ENCODE data around the gene GUK1.

Gene GUK1, protein sequence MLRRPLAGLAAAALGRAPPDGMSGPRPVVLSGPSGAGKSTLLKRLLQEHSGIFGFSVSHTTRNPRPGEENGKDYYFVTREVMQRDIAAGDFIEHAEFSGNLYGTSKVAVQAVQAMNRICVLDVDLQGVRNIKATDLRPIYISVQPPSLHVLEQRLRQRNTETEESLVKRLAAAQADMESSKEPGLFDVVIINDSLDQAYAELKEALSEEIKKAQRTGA

DNA sequence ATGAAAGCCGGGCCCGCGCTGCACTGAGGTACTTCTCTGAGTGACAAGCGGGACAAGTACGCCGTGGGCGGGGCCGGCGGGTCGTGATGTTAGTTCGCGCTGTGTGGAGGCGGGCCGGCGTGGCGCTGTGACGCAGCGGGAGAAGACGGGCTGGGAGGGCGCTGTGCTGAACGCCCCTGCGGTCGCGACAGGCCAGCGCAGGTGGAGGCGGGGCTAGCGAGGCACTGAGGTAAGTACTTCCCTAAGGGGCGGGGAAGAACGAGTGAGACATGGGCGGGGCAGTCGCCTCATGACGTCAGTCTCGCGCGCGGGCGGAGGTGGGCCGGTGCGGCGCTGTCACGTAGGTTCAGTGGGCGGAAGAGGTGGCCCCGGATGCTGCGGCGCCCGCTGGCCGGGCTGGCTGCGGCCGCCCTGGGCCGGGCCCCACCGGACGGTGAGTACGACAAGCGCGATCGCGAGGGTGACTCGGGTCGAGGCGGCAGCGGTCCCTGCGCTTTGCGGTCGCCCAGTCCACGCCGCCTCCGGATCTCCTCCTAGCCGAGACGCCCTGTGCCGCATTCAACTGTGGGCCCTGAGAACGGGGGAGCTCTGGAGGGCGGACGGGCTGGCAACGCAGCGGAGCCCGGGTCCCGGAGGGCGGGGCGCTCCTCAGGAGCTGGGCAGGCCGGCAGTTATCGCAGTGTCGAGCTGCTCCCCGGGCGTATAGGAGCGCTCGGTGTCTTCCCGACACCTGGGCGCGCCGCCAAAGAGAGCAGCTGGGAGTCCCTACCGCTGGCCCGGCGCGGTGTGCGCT is at the start of gene GUK1:
TSS of gene GUK1 (plus strand) at position 349 of the 793 bp plus-strand sequence. CDS start at position 373, 24 bp downstream.
- DNase-seq = peak; percentile 100

DNA sequence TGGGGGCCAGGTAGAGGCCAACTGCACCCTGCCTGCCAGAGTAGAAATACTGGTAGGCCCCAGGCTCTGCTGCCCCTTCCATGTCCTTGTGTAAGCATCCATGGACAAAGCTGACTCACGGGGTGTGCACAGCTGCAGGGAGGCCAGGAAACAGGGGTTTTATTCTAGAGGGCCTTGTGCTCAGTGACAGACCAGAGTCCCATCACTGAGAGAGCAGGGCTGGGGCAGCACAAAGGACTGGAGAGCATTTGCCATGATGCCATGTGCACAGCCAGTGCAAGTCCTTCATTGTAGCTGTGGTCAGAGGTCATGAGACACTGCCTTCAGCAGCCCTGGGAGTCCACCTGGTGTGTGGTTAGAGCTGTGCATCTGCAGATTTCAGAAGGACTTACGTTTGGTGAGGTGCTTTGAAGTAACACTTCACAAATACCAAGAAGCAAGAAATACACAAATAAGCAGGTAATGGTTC is 49.4 kb upstream of the GUK1 start:
- DNase-seq = no peak

DNA sequence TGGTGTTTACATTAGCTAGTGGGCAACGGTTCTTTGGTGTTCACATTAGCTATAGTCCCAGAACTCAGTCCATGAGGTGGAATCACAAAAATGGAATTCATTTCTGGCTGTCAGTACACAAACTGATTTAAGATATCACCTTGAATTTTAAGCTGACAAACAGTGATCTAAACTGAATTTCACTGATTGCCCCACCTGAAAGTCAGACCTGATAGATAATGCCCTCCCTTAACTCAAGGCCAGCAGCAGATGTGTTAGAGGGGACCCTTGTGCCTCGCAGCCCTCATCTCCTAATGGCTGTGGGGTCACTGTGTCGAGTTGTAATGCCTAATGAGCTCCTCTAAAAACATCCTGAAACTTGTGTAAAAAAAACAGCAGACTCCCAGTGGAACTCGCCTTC is 49.0 kb upstream of the GUK1 start:
- no peak for DNase-seq

DNA sequence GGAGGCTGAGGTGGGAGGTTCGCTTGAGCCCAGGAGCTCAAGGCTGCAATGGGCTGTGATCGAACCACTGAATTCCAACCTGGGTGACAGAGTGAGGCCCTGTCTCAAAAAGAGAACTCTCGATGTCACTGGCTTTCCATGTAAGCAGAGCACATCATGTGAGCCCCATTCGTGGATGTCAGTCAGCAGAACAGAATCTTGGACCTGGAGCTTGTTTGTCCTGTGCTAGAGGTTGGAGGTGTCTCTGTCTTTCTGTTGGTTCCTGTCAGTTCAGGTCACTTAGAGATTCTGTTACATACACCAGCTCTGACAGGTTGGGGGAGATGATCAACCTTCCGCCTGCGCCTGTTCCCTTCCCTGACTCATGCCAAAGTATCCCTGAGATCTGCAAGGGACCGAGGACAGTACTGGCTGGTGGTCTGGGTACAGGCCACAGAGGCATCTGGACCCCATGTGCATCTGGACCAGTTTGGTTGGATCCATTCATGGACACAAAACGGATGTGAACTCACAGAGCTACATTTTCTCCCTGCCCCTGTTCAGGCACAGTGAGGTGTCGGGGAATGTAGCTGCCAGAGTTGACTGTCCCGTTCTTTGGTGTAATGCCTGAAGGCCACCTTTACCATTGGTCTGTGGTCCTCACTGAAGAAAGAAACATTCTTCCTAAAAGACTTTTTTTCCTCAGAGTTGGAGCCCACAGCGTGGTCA is 47.6 kb upstream of the GUK1 start:
- no peak for DNase-seq

DNA sequence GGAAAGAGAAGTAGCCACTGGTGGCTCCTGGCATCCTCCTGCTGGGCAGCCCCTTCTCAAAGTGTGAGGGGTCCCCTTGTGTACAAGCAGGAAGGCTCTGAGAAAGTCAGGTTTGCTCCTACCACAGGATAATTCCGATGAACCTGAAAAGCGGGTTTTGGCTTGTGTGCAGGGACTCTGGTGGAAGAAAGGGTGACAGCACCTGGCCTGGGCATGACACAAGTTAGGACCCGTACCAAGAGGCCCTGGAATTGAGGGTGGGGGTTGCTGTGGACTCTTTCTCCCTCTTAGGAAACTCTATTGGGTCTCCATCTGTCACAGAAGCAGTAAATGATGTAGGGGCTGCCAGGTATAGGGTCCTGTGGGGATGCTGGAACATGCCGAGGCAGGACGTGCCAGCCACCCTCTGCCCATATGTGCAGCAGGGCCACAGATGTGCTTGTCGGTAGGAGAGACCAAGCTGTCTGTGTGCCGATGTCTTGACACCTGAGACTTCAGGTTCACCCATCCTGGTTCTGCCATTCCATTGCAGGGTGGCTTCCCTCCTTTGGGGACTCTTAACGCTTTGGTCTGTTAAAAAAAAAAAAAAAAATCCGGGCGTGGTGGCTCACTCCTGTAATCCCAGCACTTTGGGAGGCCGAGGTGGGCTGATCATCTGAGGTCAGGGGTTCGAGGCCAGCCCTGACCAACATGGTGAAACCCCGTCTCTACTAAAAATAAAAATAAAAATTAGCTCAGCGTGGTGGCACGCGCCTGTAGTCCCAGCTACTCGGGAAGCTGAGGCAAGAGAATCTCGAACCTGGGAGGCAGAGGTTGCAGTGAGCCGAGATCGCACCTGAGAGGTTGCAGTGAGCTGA is 46.8 kb upstream of the GUK1 start:
- no peak for DNase-seq

DNA sequence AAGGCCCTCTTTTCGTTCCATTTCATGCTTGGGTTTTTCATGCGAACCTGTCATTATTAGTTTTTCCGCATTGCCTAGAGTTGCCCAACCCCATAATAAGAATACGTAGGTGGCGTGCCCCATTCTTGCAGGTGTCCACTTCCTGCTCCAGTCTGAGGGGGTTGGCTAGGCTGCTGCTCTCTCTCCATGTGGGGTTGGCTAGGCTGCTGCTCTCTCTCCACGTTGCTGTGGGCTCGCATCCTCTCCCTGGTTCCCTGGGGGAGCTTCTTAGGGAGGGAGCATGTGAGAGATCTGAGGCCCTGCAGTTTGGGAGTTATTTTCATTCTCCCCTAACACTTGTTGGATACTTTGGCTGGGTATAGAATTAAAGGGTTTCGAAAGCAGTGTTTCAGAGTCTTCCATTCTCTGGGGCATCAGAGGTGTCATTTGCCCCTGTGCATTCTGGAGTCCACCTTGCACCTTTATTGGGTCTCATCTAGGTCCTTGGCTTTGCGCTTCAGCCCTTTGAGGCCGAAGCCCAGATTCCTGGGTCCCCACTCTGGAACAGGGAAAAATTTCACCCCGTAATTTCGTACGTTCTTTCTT is 45.6 kb upstream of the GUK1 start:
- no peak for DNase-seq

DNA sequence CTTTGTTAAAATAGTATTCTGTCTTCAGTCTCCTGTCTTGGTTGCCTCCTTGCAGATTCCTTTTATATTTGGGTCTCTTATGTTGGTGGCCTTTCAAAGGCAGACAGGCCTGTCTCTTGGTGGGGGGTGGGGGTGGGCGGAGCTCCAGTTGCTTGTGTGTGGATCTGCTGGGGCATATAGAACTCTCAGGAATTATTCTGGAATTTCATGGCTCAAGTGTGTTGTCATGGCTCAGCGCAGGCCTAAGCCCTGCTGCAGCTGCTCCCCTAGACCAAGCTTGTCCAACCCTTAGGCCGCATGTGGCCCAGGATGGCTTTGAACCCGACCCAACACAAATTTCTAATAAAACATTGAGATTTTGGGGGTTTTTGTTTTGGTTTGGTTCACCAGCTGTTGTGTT is 44.9 kb upstream of the GUK1 start:
- DNase-seq = no peak

DNA sequence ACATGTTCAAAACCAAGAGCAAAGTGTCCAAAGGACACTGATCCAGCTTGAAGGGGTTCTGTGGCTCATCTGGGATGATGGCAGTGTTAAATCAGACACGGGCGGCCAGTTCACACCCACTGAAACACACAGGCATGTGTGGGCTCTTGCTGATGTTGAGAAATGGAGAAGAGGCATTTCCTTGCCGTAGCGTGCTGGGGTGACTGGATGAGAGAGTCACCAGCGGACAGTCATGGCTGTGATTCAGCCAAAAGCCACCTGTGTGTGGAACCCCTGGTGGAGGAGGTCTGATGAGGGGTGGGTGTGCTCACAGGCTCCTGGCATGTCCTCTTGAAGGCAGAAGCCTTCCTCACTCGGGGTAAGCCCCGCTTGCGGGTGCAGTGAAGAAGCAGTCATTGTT is 44.1 kb upstream of the GUK1 start:
- no peak for DNase-seq

DNA sequence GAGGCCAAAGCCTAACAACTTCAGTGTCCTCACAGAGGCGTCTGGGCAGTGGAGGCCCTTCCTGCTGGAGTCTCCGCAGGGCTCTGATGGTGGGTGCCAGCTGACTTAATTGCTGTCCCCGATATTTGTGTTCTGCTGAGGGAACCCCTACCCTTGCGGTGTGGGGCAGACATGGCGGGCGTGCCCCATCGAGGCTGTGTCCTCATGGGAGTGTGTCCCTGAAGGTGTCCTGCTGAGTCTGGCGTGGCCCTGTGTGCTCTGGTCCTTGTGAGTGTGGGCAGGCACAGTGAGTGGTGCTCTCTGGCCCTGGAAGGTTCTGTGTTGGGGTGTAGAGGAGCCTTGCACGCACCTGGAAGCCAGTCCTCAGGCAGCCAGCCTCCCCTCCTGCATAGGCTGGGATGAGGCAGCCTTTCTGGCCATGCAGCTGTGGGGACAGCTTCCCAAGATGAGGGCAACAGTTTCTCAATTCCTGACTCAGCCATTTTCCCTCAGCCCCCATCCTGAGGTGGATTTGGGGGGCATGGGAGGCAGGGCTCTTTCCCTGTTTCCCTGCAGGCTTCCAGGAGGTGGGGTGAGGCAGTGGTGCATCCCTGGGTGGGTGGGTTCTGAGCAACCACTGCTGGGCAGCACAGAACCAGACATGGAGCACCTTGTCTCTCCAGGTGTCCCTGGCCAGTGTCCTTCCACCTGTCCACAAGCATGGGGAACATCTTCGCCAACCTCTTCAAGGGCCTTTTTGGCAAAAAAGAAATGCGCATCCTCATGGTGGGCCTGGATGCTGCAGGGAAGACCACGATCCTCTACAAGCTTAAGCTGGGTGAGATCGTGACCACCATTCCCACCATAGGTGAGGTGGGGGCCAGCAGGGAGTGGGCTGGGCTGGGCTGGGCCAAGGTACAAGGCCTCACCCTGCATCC is 43.4 kb upstream of the GUK1 start:
- DNase-seq = no peak

DNA sequence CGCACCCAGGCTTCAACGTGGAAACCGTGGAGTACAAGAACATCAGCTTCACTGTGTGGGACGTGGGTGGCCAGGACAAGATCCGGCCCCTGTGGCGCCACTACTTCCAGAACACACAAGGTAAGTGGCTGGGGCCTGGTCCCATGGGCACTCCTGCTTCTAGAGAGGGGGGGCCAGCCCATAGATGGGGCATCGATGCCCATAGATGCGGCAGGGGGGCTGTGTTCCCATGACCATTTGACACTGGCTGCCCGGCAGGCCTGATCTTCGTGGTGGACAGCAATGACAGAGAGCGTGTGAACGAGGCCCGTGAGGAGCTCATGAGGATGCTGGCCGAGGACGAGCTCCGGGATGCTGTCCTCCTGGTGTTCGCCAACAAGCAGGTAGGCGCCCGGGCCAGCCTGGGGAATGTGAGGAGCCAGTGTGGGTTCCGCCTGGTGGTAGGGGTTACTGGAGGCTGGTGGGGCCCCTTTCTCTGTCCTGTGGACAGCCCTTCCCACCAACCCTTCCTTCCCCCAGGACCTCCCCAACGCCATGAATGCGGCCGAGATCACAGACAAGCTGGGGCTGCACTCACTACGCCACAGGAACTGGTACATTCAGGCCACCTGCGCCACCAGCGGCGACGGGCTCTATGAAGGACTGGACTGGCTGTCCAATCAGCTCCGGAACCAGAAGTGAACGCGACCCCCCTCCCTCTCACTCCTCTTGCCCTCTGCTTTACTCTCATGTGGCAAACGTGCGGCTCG is 42.6 kb upstream of the GUK1 start:
- DNase-seq = no peak

DNA sequence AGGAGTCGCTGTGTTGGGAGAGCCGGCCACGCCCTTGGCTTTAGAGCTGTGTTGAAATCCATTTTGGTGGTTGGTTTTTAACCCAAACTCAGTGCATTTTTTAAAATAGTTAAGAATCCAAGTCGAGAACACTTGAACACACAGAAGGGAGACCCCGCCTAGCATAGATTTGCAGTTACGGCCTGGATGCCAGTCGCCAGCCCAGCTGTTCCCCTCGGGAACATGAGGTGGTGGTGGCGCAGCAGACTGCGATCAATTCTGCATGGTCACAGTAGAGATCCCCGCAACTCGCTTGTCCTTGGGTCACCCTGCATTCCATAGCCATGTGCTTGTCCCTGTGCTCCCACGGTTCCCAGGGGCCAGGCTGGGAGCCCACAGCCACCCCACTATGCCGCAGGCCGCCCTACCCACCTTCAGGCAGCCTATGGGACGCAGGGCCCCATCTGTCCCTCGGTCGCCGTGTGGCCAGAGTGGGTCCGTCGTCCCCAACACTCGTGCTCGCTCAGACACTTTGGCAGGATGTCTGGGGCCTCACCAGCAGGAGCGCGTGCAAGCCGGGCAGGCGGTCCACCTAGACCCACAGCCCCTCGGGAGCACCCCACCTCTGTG is 41.7 kb upstream of the GUK1 start:
- DNase-seq = no peak

DNA sequence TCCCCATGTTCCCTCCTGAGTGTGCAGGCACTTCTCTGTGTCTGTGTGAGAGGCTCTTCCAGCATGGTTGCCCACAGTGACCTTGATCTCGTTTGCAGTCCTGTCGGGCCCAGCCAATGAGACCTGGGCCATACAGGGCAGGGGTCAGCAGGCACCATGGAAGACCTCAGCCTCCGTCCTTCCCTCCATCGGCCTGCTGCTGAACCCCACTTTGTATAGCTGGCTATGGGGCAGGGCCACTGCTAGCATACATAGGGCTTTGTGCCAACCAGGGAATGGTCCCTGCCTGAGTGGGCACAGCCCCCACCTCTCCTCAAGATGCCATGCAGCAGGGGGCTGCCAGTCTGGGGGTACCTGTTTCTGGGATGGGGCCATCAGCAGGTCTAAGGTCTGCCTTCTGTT is 40.7 kb upstream of the GUK1 start:
- no peak for DNase-seq

DNA sequence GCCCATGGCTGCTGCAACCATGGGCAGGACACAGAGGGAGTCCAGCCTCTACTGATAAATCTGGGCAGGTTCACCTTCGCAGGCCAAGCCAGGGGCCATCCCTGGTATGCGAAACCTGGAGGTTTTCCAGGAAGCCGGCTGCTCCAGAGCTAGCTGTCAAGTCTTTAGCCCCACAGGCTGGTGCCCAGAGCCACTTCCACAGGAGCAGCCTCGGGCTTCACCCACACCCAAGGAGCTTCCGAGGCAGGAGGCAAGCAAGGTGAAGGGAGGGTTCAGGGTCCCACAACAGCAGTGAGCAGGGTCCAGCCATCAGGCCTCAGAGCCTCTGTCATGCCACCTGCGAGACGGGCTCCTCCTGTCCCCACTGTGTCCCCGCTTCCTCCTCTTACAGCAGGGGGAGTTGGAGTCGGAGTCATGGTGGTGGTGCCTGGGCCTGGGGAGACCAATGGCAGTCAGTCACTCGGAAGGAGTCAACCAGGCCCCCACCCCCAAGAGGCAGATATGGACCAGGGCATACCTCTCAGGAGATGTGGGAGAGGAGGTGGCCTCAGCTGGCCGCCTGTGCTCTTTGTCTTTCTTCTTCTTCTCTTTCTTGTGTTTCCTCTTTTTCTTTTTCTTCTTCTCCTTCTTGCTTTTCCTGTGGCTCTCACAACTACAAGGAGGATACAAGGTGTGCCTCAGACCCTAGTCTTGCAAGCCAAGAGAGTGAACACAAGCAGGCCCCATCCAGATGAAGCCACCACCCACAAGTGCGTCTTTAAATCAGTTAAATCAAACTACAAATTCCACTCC is 39.1 kb upstream of the GUK1 start:
- no peak for DNase-seq

DNA sequence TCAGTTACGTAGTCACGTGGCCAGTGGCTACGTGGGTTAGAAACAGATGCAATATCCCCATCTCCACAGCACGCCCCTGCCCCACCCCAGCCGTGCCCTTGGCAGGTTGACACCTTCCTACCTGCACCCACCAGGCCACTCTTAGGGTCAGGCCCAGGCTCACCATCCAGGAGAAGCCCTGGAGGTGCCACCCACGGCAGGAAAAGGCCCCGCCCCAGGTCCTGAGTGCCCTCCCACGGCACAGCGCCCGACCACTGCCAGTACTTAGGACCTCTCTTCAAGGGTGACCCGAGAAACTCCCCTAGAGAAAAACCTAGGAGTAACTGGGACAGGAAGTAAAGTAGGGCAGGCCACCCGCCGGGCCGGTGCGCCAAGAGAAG is 38.5 kb upstream of the GUK1 start:
- peak; percentile 43 for DNase-seq

DNA sequence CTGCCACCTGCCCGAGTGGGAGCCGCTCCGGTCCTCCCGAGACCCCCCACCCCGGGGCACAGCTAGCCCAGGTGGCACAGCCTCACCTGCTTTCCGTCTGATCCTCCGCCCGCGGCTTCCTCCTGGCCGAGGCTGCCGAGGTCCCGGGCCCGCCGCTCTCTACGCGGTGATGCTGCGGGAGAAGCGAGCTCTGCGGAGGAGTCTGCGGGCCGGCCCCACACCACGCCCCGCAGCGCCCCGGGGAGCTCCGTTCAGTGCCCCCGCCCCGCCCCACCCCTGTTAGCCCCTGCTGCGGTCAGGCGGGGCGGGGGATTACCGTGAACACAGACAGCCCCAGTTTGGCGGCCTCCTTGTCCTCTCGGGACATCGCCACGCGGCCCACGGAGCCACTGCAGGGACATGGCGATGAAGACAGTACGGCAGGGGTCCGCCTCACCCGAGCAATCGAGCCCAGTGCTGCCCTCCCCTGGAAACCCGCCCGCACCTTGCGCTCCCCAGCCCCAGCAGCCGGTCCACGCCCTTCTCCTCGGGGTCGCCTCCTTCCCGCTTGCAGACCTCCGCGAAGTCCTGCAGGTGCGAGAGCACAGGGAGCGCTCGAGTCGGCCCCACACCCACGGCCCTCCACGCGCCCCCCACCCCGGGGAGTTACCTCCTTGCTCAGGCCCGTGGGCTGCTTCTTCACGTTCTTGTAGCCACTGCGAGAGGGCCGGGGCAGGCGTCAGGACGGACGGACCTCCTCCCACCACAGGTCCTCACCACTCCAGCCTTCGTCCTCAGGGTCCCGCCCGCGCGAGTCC is 37.9 kb upstream of the GUK1 start:
- DNase-seq = peak; percentile 71

DNA sequence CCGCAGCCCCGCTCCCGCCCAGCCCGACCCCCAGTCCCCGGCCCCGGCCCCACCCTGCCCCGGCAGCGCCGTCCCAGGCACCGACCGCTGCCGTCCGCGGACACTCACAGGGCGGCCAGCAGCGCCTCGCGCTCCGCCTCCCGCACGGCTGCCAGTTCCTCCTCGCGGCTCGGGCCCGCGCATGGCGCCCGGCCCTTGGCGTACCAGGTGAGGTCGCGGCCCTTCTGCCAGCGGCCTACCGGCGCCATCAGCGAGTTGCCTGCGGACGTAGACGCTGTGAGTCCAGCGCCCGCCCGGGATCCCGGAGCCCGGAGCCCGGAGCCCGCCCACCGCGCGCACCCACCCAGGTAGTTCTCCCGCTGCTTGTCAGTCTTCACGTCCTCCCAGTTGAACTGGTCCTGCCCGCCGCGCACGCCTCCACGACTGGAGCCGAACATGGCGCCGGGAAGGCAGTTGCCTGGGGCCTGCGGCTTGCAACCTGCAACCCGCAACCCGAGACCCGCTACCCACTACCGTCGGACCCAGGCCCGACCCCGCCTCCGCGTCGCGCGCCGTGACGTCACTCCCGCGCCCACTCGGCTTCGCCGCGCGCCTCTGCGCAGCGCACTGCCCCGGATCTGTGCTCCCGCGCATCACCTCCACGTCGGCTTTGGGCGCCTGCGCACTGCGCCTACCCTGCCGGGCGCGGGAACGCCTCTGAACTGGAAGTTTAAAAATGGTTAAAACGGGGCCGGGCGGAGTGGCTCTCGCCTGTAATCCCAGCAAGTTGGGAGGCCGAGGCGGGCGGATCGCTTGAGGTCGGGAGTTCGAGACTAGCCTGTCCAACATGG is 37.1 kb upstream of the GUK1 start, which contains the start of gene C1orf35:
TSS of gene C1orf35 (minus strand) at position 535 of the 830 bp plus-strand sequence. CDS start at position 437, 98 bp downstream.
- peak; percentile 95 for DNase-seq

DNA sequence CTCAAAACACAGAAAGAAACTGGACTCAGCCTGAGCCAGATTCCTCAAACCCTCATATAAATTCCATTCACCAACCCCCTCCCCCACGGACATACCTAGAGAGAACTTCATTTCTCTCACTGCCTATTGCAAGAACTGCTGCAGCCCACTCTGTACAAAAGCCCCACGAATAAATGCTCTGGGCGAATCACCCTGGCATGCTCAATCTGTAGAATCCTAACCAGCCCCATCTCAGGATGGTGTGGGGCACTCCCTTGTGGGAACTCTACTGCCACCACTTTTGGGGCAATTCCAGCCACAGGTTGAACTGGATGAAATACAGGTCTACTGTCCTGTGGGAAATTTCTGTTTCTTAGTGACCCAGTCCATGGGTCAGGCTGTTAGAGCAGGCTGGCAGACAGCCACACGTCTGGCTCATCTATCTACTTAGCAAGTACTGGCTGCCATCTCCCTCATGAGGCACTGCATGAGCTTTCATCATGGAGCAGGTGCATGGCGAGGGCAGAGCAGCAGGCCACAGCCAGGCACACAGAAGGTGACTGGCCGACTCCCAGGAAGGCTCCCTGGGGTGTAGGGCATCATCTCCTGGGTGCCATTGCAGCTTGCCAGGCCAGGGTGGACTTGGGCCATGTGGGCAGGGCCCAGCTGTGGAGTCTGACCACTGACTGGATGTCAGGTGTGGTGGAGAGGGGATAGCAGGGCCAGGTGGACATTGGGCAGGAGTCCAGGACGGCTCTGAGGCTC is 35.4 kb upstream of the GUK1 start:
- DNase-seq = no peak

Measured in CD4-positive, alpha-beta T cell treated with Interleukin-10 for 1 hour (primary cell).